ELR (cell line): ENCODE measurements around the gene GNAO1.

Source experiments
- DNase-seq: peaks from one replicate; pipeline ENCODE4 v3.0.0-alpha.2; 2015; ENCODE audit warnings: low read depth

The GNAO1 gene

DNA sequence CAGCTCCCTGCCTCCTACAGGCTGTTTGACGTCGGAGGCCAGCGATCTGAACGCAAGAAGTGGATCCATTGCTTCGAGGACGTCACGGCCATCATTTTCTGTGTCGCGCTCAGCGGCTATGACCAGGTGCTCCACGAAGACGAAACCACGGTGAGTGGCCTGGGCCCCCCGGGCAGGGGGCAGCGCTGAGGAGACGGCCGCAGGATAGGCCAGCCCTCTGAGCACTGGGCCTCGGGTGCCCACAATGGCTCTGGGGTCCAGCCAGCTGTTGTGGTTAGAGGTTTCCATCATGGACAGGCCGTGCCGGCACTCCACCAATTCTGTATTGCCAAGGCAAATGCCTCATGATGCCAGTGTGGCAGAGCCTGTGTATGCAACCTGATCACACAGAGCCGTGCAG lies 145.4 kb downstream of the GNAO1 start:
- DNase-seq: no peak

GRCh38 chr16:56337131-56337857 lies 146.0 kb downstream of the GNAO1 start:
- no peak for DNase-seq

DNA sequence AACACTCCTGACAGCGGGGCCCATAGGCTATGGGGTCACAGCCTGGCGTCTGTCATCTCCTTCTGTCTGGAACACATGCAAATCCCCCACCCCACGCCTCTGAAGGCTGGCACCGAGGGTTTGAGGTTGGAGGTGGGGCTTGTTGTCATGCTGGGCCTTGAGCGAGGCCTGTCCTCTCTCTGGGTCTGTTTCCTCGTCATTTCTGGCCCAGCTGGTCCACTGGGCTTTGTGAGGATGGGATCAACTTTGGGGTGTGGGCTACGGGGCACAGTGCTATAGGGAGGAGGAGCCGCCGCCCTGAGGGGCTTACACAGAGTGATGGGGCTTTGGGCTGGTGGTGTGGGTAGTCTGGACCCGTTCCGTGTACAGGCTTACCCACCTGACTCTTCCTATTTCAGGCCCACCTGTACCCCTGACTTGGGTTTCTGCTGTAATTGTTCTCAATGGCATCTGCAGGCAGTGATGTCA lies 146.6 kb downstream of the GNAO1 start:
- no peak for DNase-seq

- DNase-seq: no peak
Measured at GRCh38 chr16:56338566-56339318, 147.5 kb downstream of the GNAO1 start.

DNA sequence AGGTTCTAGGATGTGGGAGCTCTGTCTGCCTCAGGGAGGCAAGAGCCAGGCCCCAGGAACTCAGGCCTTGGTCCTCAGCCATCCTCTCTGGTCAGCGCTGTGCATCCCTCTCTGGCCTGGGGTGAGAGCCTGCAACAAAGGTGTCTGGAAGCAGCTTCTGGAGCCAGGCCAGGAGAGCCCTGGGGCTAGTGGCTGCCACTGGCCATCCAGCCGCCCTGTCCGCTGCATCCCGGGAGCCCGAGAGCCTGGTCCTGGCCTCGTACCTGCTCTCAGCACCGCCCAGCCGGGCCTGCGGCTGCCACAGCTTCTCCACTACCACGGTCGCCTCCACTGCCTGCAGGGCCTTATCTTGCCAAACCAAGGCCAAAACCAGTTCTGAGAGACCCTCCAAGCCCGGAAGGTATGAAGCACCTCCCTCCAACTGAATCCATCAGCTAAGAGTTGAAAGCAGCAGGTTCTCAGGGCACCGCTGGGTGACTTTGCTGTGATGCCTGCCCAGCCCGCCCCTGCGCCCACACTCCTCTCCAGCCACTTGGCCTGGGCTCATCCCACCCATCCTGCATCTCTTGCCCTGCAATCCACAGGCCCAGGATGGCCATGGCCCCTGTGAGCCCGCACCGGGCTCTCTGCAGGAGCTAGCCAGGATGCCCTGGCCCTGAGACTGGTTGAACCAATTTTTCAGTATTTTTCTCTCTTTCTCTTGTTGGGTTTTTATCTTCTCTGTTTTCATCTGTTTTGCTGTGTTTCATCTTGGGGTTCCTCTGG lies 148.3 kb downstream of the GNAO1 start:
- no peak for DNase-seq

GRCh38 chr16:56340416-56340815 lies 149.1 kb downstream of the GNAO1 start:
- no peak for DNase-seq

DNA sequence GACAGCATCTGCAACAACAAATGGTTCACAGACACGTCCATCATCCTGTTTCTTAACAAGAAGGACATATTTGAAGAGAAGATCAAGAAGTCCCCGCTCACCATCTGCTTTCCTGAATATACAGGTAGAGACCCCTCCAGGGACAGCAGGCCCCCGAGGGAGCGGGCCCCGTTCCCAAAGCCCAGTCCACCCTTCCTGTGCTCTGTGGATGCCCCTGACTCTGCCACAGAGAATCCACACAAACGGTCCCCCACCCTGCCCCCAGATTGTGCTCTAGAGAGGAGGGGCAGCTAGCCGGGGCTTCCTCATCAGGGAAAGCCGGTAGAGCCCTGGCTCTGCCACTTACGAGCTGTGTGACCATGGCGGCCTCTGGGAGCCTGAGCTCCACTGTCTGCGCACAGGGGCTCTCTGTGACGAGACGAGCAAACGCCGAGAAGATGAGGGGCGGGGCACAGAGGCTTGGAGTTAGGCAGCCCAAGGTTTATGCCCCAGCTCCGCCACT lies 149.6 kb downstream of the GNAO1 start:
- DNase-seq: no peak

DNA sequence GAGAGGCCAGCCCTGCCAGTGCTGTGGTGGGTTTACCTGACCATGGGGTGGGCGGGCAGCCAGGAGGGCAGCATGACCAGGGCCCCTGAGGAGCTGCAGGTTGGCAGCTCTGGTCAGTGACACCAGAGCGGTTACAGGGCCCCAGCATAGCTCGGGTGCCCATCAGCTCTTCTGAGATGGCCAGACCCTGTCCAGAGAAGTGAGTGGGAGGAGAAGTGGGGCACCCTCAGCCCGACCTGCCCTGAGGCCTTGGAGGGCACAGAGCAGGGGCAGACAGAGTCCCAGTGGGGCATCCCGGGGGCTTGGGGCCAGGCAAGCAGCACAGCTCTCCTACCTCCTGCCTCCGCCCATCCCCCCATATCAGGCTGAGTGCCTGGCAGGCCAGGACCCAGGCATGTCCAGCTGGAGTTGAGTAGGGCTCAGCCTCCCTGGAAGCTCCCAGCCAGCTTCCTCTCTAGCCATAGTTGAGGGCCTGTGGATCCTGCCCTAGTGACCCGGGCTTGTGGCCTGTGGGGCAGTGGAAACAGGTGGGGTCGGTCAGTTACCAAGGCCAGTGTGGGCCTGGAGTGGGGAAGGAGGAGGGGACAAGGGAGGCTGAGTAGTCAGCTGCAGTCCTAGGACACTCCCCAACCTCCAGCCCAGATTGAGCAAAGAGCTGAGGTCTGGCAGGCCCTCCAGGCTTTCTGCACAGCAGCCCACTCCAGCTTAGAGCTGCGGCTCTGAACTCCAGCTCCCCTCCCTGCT lies 150.5 kb downstream of the GNAO1 start:
- DNase-seq: no peak

GRCh38 chr16:56343661-56344517 lies 152.6 kb downstream of the GNAO1 start:
- DNase-seq: peak; percentile 66

DNA sequence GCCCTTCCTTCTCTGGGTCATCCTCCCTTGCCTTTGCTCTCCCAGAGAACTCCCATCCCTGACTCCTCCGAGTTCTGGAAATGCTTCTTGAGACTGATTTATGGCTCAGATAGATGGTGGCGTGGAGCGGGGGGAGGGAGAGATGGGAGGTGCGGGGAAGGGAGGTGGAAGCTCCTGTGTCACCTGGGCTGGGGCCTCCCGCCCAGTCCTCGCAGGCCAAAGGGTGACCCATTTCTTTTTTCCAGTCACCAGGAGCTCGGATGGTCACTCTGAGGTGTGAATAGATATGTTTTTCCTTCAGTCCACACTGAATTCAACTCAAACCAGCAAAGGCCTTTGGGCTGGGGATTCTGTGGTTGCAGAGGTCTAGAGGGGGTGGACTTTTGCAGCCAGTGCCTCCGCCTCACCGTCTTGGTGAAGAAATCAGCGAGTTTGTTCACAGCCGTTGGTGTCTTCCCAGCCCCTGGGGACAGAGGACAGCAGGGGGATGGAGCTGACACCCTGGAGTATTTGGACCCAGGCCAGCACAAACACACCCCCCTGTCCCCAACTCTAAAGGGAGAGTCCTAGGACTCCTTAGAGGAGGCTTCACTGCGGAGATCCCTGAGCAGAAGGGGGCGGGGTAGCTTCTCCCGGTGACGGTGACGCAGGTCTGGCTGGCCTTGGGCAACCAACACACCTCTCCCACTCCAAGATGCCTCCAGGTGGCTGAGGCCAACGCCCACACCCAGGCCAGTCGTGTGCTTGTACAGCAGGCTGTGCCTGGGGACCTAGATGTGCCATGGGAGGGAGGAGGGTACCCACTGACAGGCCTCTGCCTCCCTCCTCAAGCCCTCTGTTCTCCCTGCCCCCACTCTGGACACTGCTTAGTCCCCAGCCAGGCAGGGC lies 153.5 kb downstream of the GNAO1 start:
- DNase-seq: no peak

GRCh38 chr16:56345406-56346050 lies 154.2 kb downstream of the GNAO1 start:
- DNase-seq: no peak

DNA sequence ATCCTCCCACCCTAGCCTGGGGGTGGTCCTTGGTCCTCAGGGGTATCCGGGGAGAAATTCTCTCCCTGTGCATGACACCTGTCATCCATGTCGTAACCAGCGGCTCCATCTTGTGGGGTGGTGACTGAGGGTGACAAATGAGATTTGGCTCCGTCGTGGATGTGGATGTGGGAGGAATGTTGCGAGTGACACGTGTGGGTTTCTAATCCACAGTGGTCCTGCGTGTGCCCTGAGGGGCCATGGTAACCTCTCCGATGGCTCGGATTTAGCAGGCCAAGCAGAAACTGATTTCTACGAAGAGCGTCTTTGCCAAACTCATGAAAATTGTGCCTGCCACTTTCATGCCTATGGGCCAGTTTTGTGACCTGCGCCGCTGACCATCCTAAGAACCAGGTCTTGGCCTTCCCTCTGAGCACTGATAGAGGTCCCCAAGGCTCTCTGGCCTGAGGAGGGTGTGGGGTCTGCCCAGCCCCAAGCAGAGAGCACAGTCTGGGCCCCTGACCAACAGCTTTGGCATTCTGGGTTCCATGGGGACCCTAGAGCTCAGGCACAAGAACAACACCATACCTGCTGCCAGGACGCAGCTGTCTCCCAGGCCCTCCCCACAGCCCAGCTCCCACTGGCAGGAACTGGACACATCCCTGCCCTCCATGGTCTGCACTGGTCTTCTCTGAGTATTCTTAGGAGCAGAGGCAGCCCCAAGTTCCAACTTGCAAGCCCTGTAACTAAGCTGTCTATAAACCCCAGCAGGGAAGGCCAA lies 155.0 kb downstream of the GNAO1 start:
- no peak for DNase-seq

GRCh38 chr16:56347166-56347565 lies 155.9 kb downstream of the GNAO1 start:
- no peak for DNase-seq

DNA sequence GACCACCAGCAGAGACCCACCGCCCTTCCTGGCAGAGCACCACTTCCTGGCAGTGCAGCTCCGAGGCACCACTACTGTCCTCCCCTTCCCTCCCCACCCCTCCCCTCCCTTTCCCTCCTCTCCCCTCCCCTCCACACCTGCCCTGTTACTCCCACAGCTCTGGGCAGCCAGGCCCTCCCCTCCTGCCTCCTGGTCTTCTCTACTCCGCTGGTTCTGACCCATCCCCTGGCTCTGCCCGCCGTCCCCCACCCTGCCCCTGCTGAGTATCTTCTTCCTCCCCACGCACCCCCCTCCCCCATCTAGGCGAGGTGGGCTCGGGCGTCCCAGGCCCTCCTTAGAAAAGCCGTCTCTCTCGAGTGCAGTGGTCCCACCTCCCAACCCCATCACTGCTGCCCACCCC lies 156.4 kb downstream of the GNAO1 start:
- no peak for DNase-seq

- DNase-seq: peak; percentile 26
Measured at GRCh38 chr16:56348168-56349085, 157.1 kb downstream of the GNAO1 start.

- DNase-seq: no peak
Measured at GRCh38 chr16:56349086-56349415, 157.8 kb downstream of the GNAO1 start.

DNA sequence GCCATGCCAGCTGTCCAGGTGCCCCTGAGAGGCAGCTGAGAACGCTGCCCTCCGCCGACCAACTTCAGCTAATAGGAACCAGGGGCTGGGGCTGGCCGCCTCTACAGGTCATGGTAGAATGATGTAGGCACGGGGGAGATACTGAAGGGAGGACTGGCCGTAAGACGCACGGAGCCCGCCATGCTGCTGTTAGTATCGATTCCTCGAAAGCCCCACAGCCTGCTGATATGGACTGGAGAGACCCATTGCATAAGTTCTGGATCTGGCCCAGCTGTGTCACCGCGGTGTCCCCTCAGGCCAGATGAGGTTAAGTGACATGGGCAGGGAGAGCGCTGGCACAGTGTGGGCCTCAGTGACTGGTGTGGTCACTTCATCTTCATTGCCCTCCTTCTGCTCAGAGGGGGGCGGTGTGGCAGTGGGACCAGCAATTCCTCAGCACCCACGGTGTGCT lies 158.4 kb downstream of the GNAO1 start:
- DNase-seq: no peak
